SK-N-DZ (cell line): ENCODE data around the gene PDE3A.

Source experiments
- DNase-seq: peaks from one replicate; pipeline ENCODE4 v3.0.0-alpha.2; 2015; ENCODE audit warnings: low spot score

Gene PDE3A

GRCh38 chr12:20492251-20492760 lies 124.0 kb downstream of the PDE3A start:
- DNase-seq = no peak

GRCh38 chr12:20493934-20494333 lies 125.6 kb downstream of the PDE3A start:
- no peak for DNase-seq

GRCh38 chr12:20494851-20495250 lies 126.5 kb downstream of the PDE3A start:
- DNase-seq = no peak

GRCh38 chr12:20495997-20496396 lies 127.7 kb downstream of the PDE3A start:
- DNase-seq = peak; percentile 31

GRCh38 chr12:20497707-20498106 lies 129.4 kb downstream of the PDE3A start:
- no peak for DNase-seq

- no peak for DNase-seq
These were observed 133.6 kb downstream of the PDE3A start for GRCh38 chr12:20501958-20502357.

- no peak for DNase-seq
These were observed 135.5 kb downstream of the PDE3A start for GRCh38 chr12:20503858-20504257.

- DNase-seq = no peak
These were observed 136.7 kb downstream of the PDE3A start for GRCh38 chr12:20505056-20505455.

- no peak for DNase-seq
These were observed 138.7 kb downstream of the PDE3A start for GRCh38 chr12:20507056-20507455.

- no peak for DNase-seq
These were observed 139.4 kb downstream of the PDE3A start for GRCh38 chr12:20507711-20508110.

- no peak for DNase-seq
These were observed 140.0 kb downstream of the PDE3A start for GRCh38 chr12:20508359-20508758.

GRCh38 chr12:20508962-20509361 lies 140.6 kb downstream of the PDE3A start:
- peak; percentile 60 for DNase-seq

- DNase-seq = no peak
These were observed 142.5 kb downstream of the PDE3A start for GRCh38 chr12:20510811-20511210.

- DNase-seq = no peak
These were observed 144.9 kb downstream of the PDE3A start for GRCh38 chr12:20513189-20513588.

GRCh38 chr12:20514598-20514997 lies 146.3 kb downstream of the PDE3A start:
- DNase-seq = no peak

GRCh38 chr12:20520532-20520931 lies 152.2 kb downstream of the PDE3A start:
- DNase-seq = no peak

GRCh38 chr12:20523658-20524057 lies 155.3 kb downstream of the PDE3A start:
- no peak for DNase-seq

GRCh38 chr12:20524113-20524512 lies 155.8 kb downstream of the PDE3A start:
- no peak for DNase-seq

- no peak for DNase-seq
These were observed 156.8 kb downstream of the PDE3A start for GRCh38 chr12:20525064-20525610.

GRCh38 chr12:20527417-20528163 lies 159.3 kb downstream of the PDE3A start:
- DNase-seq = no peak

- DNase-seq = no peak
These were observed 159.9 kb downstream of the PDE3A start for GRCh38 chr12:20528208-20528607.

- DNase-seq = no peak
These were observed 177.9 kb downstream of the PDE3A start for GRCh38 chr12:20546267-20546666.
